GM18519 (cell line): ENCODE data around the gene KLHL36.

ENCODE experiments used
- ATAC-seq: cut with Tn5 transposase; IDR thresholded peaks from one replicate; pipeline ENCODE4 v1.9.1; 2021; ENCODE audit warnings: mild to moderate bottlenecking, moderate library complexity; ENCODE audit not compliant: unreplicated experiment, low FRiP score

Gene KLHL36

GRCh38 chr16:84641643-84642358, 6.5 kb upstream of the KLHL36 start:
- ATAC-seq: no peak

GRCh38 chr16:84643180-84643583, 5.1 kb upstream of the KLHL36 start:
- ATAC-seq: no peak

GRCh38 chr16:84643674-84644073, 4.6 kb upstream of the KLHL36 start:
- no peak for ATAC-seq

- peak; percentile 43 for ATAC-seq
Measured at GRCh38 chr16:84648595-84649510, 542 bp downstream of the KLHL36 start.

- ATAC-seq: no peak
Measured at GRCh38 chr16:84649511-84649861, 1.2 kb downstream of the KLHL36 start.

- ATAC-seq: no peak
Measured at GRCh38 chr16:84650062-84650991, 2.0 kb downstream of the KLHL36 start.

GRCh38 chr16:84652566-84652965, 4.3 kb downstream of the KLHL36 start:
- no peak for ATAC-seq

GRCh38 chr16:84654238-84654637, 5.9 kb downstream of the KLHL36 start:
- no peak for ATAC-seq

GRCh38 chr16:84654998-84655397, 6.7 kb downstream of the KLHL36 start:
- ATAC-seq: no peak

- no peak for ATAC-seq
Measured at GRCh38 chr16:84656649-84657048, 8.3 kb downstream of the KLHL36 start.

- no peak for ATAC-seq
Measured at GRCh38 chr16:84657229-84657837, 9.0 kb downstream of the KLHL36 start.

GRCh38 chr16:84658690-84659089, 10.4 kb downstream of the KLHL36 start:
- ATAC-seq: no peak

- ATAC-seq: no peak
Measured at GRCh38 chr16:84659656-84660300, 11.5 kb downstream of the KLHL36 start.

GRCh38 chr16:84660973-84661372, 12.7 kb downstream of the KLHL36 start:
- ATAC-seq: no peak

- no peak for ATAC-seq
Measured at GRCh38 chr16:84661418-84662060, 13.2 kb downstream of the KLHL36 start.

GRCh38 chr16:84662471-84662870, 14.2 kb downstream of the KLHL36 start:
- ATAC-seq: no peak

- no peak for ATAC-seq
Measured at GRCh38 chr16:84663433-84664101, 15.3 kb downstream of the KLHL36 start.

GRCh38 chr16:84665359-84665758, 17.0 kb downstream of the KLHL36 start:
- no peak for ATAC-seq

- ATAC-seq: no peak
Measured at GRCh38 chr16:84665843-84666242, 17.5 kb downstream of the KLHL36 start.
